ENCODE results near the gene KANK3.
"Not testable (repeated sequence)": the region's sequence is repeated elsewhere in the genome, so short reads cannot be mapped to it uniquely, and the experiment has no call there.

KANK3 gene

GRCh38 chr19:8320564-8321066 is 22.4 kb downstream of the KANK3 start:
- H4K20me1 ChIP-seq = peaks cover 27 to 48% (median 36%) of the 10 kb centered on the region in 11 experiments; a peak in 21 of 22 replicates
- H3K9me3 ChIP-seq (replicated peaks in 1 of 11) = no peaks in the 10 kb centered on the region
- peaks cover 41 to 74% (median 64%) of the 10 kb centered on the region in 10 experiments for H3K4me1 ChIP-seq
- H3K4me2 ChIP-seq = peak overlapping the region; percentile 83 to 95 (median 94)
- peak overlapping the region; percentile 95 to 100 (median 98) for H3K9ac ChIP-seq
- no peaks in the 10 kb centered on the region for H3K27me3 ChIP-seq
- H3K27ac ChIP-seq = peak overlapping the region; percentile 86 to 99 (median 96)
- H3K4me3 ChIP-seq = peak overlapping the region; percentile 82 to 99 (median 94)
- no peak for TF ChIP-seq Cebpa-rat (IDR thresholded peaks at IDR 0.05)
- peaks cover 30 to 55% (median 40%) of the 10 kb centered on the region in 11 experiments for H3K36me3 ChIP-seq

GRCh38 chr19:8319807-8320520 is 23.1 kb downstream of the KANK3 start:
- Histone ChIP-seq H3K27me3 (no peaks in the 10 kb centered on the region), H3K9me3 (replicated peaks in 1 of 11) (no peaks in the 10 kb centered on the region), H3K4me2 (peak overlapping the region; percentile 83 to 95 (median 94)), H3K9ac (peak overlapping the region; percentile 95 to 100 (median 98)), H3K27ac (peak overlapping the region; percentile 86 to 99 (median 96); a peak in 21 of 22 replicates), H3K4me3 (peak overlapping the region; percentile 82 to 99 (median 94)), H3K4me1 (peaks cover 41 to 74% (median 64%) of the 10 kb centered on the region in 10 experiments), H4K20me1 (peaks cover 27 to 49% (median 34%) of the 10 kb centered on the region in 11 experiments; a peak in 21 of 22 replicates), H3K36me3 (peaks cover 37 to 61% (median 46%) of the 10 kb centered on the region in 11 experiments)
- TF ChIP-seq Cebpa-rat (IDR thresholded peaks at IDR 0.05) = no peak

- Histone ChIP-seq H3K36me3 (peaks cover 42 to 61% (median 48%) of the 10 kb centered on the region in 11 experiments), H3K4me2 (peak overlapping the region; percentile 14 to 95 (median 92); a peak in 14 of 22 replicates), H3K4me1 (peaks cover 38 to 63% (median 59%) of the 10 kb centered on the region in 10 experiments), H4K20me1 (peaks cover 18 to 38% (median 24%) of the 10 kb centered on the region in 11 experiments; a peak in 21 of 22 replicates), H3K9ac (peak overlapping the region in 2 of 11 experiments; percentile 9 to 10; a peak in 2 of 22 replicates)
- not testable (repeated sequence) for H3K4me3 ChIP-seq; H3K9me3 ChIP-seq (replicated peaks in 1 of 11); H3K27me3 ChIP-seq; H3K27ac ChIP-seq
Measured at GRCh38 chr19:8318835-8319234, 24.2 kb downstream of the KANK3 start.

GRCh38 chr19:8316351-8317125 is 26.5 kb downstream of the KANK3 start:
- peak overlapping the region in 7 of 11 experiments; percentile 6 to 68 (median 46); a peak in 12 of 22 replicates for H3K27ac ChIP-seq
- peaks cover 45 to 63% (median 52%) of the 10 kb centered on the region in 11 experiments for H3K36me3 ChIP-seq
- peaks cover 28 to 52% (median 45%) of the 10 kb centered on the region in 10 experiments for H3K4me1 ChIP-seq
- TF ChIP-seq Cebpa-rat (IDR thresholded peaks at IDR 0.05) = 0 out of 22 replicates have a peak, but pooled peaks of 1 of the 11 experiments have one; percentile 3
- no peaks in the 10 kb centered on the region for H3K27me3 ChIP-seq
- H3K4me3 ChIP-seq = no peak overlapping the region
- H3K9ac ChIP-seq = peak overlapping the region in 8 of 11 experiments; percentile 4 to 59 (median 46); a peak in 14 of 22 replicates
- H3K9me3 ChIP-seq (replicated peaks in 1 of 11) = no peaks in the 10 kb centered on the region
- H3K4me2 ChIP-seq = peak overlapping the region; percentile 1 to 83 (median 66); a peak in 18 of 22 replicates
- peaks cover 0 to 36% (median 6%) of the 10 kb centered on the region in 11 experiments; a peak in 12 of 22 replicates for H4K20me1 ChIP-seq

- not testable (repeated sequence) for H3K4me2 ChIP-seq; H3K4me3 ChIP-seq; H3K27me3 ChIP-seq; H3K27ac ChIP-seq; H3K9me3 ChIP-seq (replicated peaks in 1 of 11); H3K9ac ChIP-seq
- Histone ChIP-seq H3K36me3 (peaks cover 59 to 77% (median 67%) of the 10 kb centered on the region in 11 experiments), H3K4me1 (peaks cover 25 to 49% (median 41%) of the 10 kb centered on the region in 10 experiments), H4K20me1 (peaks cover 0 to 39% (median 6%) of the 10 kb centered on the region in 11 experiments; a peak in 9 of 22 replicates)
Measured at GRCh38 chr19:8314981-8315640, 28.0 kb downstream of the KANK3 start.

- H3K4me1 ChIP-seq = peaks cover 19 to 46% (median 31%) of the 10 kb centered on the region in 10 experiments
- H3K4me3 ChIP-seq = no peak overlapping the region
- no peak for TF ChIP-seq Cebpa-rat (IDR thresholded peaks at IDR 0.05)
- H3K9ac ChIP-seq = peak overlapping the region in 1 of 11 experiments; percentile 37; a peak in 3 of 22 replicates
- no peaks in the 10 kb centered on the region for H3K9me3 ChIP-seq (replicated peaks in 1 of 11)
- peaks cover 64 to 80% (median 74%) of the 10 kb centered on the region in 11 experiments for H3K36me3 ChIP-seq
- H4K20me1 ChIP-seq = peaks cover 1 to 55% (median 11%) of the 10 kb centered on the region in 11 experiments; a peak in 16 of 22 replicates
- H3K27ac ChIP-seq = no peak overlapping the region
- peak overlapping the region in 3 of 11 experiments; percentile 23 to 46 (median 34); a peak in 4 of 22 replicates for H3K4me2 ChIP-seq
- peaks cover 0 to 14% (median 0%) of the 10 kb centered on the region in 11 experiments; a peak in 4 of 22 replicates for H3K27me3 ChIP-seq
Measured at GRCh38 chr19:8311461-8312260, 31.4 kb downstream of the KANK3 start.

GRCh38 chr19:8310342-8311055 is 32.6 kb downstream of the KANK3 start:
- peaks cover 0 to 61% (median 21%) of the 10 kb centered on the region in 11 experiments; a peak in 17 of 22 replicates for H4K20me1 ChIP-seq
- H3K4me3 ChIP-seq = no peak overlapping the region
- H3K27me3 ChIP-seq = peaks cover 0 to 25% (median 0%) of the 10 kb centered on the region in 11 experiments; a peak in 4 of 22 replicates
- no peak overlapping the region for H3K27ac ChIP-seq
- no peak for TF ChIP-seq Cebpa-rat (IDR thresholded peaks at IDR 0.05)
- H3K9me3 ChIP-seq (replicated peaks in 1 of 11) = no peaks in the 10 kb centered on the region
- peaks cover 19 to 50% (median 37%) of the 10 kb centered on the region in 10 experiments for H3K4me1 ChIP-seq
- H3K4me2 ChIP-seq = no peak overlapping the region
- H3K9ac ChIP-seq = no peak overlapping the region
- peaks cover 53 to 78% (median 67%) of the 10 kb centered on the region in 11 experiments for H3K36me3 ChIP-seq
